Type B pancreatic cell (in vitro differentiated cells): ENCODE data around the gene CACNB1. TPM values are rescaled to one million over a fixed set of nuclear protein-coding genes. Genes with fewer than 3 reads are reported as not detected.

ENCODE experiments used
- DNase-seq: peaks from one replicate; pipeline ENCODE4 v3.0.0; 2021; ENCODE audit warnings: mixed read lengths; ENCODE audit not compliant: unreplicated experiment; ENCODE audit errors: extremely low spot score
- H3K27ac Mint-ChIP-seq: 2 replicates; pipeline ENCODE4 v1.8.0; 2021; ENCODE audit warnings: mild to moderate bottlenecking, mixed read lengths
- H3K27me3 Mint-ChIP-seq: 2 replicates; pipeline ENCODE4 v1.8.0; 2021; ENCODE audit warnings: mixed read lengths
- H3K36me3 Mint-ChIP-seq: 2 replicates; pipeline ENCODE4 v1.8.0; 2021; ENCODE audit warnings: mixed read lengths
- H3K4me1 Mint-ChIP-seq: one replicate; pipeline ENCODE4 v1.8.0; 2021; ENCODE audit warnings: mixed read lengths; ENCODE audit not compliant: unreplicated experiment
- H3K4me3 Mint-ChIP-seq: 2 replicates; pipeline ENCODE4 v1.8.0; 2021; ENCODE audit warnings: mild to moderate bottlenecking, mixed read lengths
- H3K9me3 Mint-ChIP-seq: 2 replicates; pipeline ENCODE4 v1.8.0; 2021; ENCODE audit warnings: mixed read lengths
- CTCF ChIP-seq: fragments of 200-600 bp; sonication (generic); conservative IDR thresholded peaks from 2 replicates; pipeline ENCODE4 v1.5.0; 2021; ENCODE audit warnings: antibody characterized with exemption, mild to moderate bottlenecking
- total RNA-seq: library from RNA; stranded (reverse); gene quantifications from 2 replicates; pipeline ENCODE4 v1.2.1, GENCODE V29; 2021; ENCODE audit warnings: low replicate concordance

CACNB1 gene
- total RNA-seq, 1 donor from 2014 or later = 9.5 TPM

GRCh38 chr17:39230361-39230760 is 32.9 kb upstream of the CACNB1 start:
- Mint-ChIP-seq H3K9me3 (no peaks in the 10 kb centered on the region), H3K4me3 (no peak overlapping the region), H3K27me3 (peaks cover 50% of the 10 kb centered on the region), H3K27ac (no peak overlapping the region), H3K36me3 (no peaks in the 10 kb centered on the region), H3K4me1 (peaks cover 23% of the 10 kb centered on the region)
- no peak for DNase-seq
- no peak for TF ChIP-seq CTCF

- Mint-ChIP-seq H3K27me3 (peaks cover 55% of the 10 kb centered on the region), H3K36me3 (no peaks in the 10 kb centered on the region), H3K4me1 (peaks cover 22% of the 10 kb centered on the region), H3K4me3 (no peak overlapping the region), H3K27ac (no peak overlapping the region), H3K9me3 (no peaks in the 10 kb centered on the region)
- no peak for DNase-seq
- no peak for TF ChIP-seq CTCF
Observed at GRCh38 chr17:39229274-39229913, 31.9 kb upstream of the CACNB1 start.

- peaks cover 22% of the 10 kb centered on the region for H3K4me1 Mint-ChIP-seq
- H3K9me3 Mint-ChIP-seq = no peaks in the 10 kb centered on the region
- peaks cover 70% of the 10 kb centered on the region for H3K27me3 Mint-ChIP-seq
- H3K27ac Mint-ChIP-seq = no peak overlapping the region
- TF ChIP-seq CTCF = no peak
- H3K4me3 Mint-ChIP-seq = peak overlapping the region; percentile 25
- no peak for DNase-seq
- H3K36me3 Mint-ChIP-seq = no peaks in the 10 kb centered on the region
Observed at GRCh38 chr17:39227364-39227919, 30.0 kb upstream of the CACNB1 start.

- H3K27me3 Mint-ChIP-seq = peaks cover 64% of the 10 kb centered on the region
- H3K4me1 Mint-ChIP-seq = peaks cover 14% of the 10 kb centered on the region
- no peaks in the 10 kb centered on the region for H3K36me3 Mint-ChIP-seq
- no peaks in the 10 kb centered on the region for H3K9me3 Mint-ChIP-seq
- peak overlapping the region; percentile 90 for H3K4me3 Mint-ChIP-seq
- H3K27ac Mint-ChIP-seq = no peak overlapping the region
- no peak for TF ChIP-seq CTCF
- peak; percentile 91 for DNase-seq
Observed at GRCh38 chr17:39225959-39226683, 28.7 kb upstream of the CACNB1 start.

- Mint-ChIP-seq H3K36me3 (no peaks in the 10 kb centered on the region), H3K4me3 (peak within 1 kb of the TSS; percentile 90), H3K27me3 (peaks cover 60% of the 10 kb centered on the region), H3K27ac (no peak within 1 kb of the TSS), H3K4me1 (peaks cover 14% of the 10 kb centered on the region), H3K9me3 (no peaks in the 10 kb centered on the region)
- no peak for TF ChIP-seq CTCF
- no peak for DNase-seq
Observed at GRCh38 chr17:39225308-39225958, 28.0 kb upstream of the CACNB1 start, which contains the start of gene STAC2. STAC2 (minus strand) TSS chr17:39225945; CDS start chr17:39225502, 443 bp downstream.
